Ovary (tissue), 3 donors: ENCODE measurements around the gene ATXN7L3.

Source experiments
- CTCF ChIP-seq, 3 donors: fragments of 450-650 bp in 2 of 3; fragments of 200-600 bp in 1 of 3; IDR thresholded peaks; one replicate each; pipeline versions ENCODE4 v1.5.1 to v1.8.0; 2016 to 2022; ENCODE audit warnings: antibody characterized with exemption in 3 of 3, mild to moderate bottlenecking in 1 of 3
- EP300 ChIP-seq: sonication (generic); formaldehyde crosslinking; IDR thresholded peaks from one replicate; pipeline ENCODE4 v1.6.1; 2017; ENCODE audit warnings: antibody characterized with exemption
- POLR2A ChIP-seq: fragments of 450-650 bp; IDR thresholded peaks from one replicate; pipeline ENCODE4 v1.6.1; 2017; ENCODE audit warnings: antibody characterized with exemption, mild to moderate bottlenecking, moderate library complexity
- donor health status: DM: no; HTN: no; CAD: no.

- TF ChIP-seq CTCF (IDR thresholded peaks at IDR 0.05) = no peak
- TF ChIP-seq POLR2A = no peak
- TF ChIP-seq EP300 = no peak
Measured at GRCh38 chr17:44247440-44247841, 47.8 kb upstream of the ATXN7L3 start.
